Stimulated activated naive CD8-positive, alpha-beta T cell treated with anti-CD3 and anti-CD28 coated beads, Interleukin-15, Interleukin-2, amounts not matched to agents 100 U/mL and 50 U/mL, for 24 hours (primary cell): ENCODE results near the gene HSF2BP.
"Not testable (repeated sequence)": the region's sequence is repeated elsewhere in the genome, so short reads cannot be mapped to it uniquely, and the experiment has no call there.

ENCODE experiments used
- ATAC-seq: fragments of 150-1000 bp; cut with Tn5 transposase; one replicate; pipeline ENCODE4 v1.10.0; 2021
- DNase-seq: peaks from one replicate; pipeline ENCODE4 v3.0.0; 2021

HSF2BP gene

DNA sequence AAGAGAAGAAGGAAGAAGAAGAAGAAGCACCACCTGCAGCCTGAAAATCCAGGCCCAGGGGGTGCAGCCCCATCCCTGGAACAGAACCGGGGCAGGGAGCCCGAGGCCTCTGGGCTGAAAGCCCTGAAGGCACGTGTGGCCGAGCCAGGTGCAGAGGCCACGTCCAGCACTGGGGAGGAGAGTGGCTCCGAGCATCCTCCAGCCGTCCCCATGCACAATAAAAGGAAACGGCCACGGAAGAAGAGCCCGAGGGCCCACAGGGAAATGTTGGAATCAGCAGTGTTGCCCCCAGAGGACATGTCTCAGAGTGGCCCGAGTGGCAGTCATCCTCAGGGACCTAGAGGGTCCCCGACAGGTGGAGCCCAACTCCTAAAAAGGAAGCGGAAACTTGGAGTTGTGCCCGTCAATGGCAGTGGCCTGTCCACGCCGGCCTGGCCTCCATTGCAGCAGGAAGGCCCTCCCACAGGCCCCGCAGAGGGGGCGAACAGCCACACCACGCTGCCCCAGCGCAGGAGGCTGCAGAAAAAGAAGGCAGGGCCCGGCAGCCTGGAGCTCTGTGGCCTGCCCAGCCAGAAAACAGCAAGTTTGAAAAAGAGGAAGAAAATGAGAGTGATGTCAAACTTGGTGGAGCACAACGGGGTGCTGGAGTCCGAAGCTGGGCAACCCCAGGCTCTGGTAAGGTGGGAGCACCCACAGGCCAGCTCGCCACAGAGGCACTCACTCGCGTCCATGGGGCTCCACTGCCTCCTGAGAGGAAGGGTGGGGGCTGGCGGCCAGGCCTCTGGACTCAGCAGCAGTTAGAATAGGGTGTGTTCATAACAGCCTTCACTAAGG lies 28.5 kb upstream of the HSF2BP start:
- ATAC-seq (peak; percentile 33), DNase-seq (no peak)

DNA sequence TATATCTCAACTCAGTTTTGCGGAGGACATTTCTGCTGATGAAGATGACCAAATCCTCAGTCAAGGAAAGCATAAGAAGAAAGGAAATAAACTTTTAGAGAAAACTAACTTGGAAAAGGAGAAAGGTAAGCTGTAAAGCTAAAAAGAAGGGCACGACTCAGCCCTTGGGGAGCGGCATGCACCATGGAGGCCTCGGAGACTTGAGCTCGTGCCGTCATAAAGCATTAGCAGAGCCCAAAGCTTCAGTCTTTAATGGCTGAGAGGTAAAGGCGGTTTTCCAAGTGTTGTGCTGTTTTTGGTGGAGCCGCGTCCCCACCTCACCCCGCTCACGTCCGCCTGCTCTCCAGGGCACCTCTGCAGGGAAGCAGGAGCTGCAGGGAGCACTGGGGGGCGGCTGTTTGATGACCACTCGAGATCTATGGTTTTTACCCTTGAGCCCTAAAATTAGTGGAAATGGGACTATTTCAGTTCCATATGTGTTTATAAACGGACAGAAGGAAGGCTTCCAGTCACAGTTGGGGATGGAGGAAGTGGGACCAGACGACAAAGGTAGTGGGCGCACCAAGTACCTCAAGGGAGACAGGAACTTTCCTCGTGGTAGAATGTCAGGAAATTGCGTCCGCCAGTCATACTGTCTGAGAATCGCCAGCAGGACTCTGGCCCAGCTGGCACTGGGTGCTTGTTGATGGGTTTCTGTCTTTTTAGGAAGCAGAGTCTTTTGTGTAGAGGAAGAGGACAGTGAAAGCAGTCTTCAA lies 27.7 kb upstream of the HSF2BP start:
- no peak for ATAC-seq
- DNase-seq, result no peak

DNA sequence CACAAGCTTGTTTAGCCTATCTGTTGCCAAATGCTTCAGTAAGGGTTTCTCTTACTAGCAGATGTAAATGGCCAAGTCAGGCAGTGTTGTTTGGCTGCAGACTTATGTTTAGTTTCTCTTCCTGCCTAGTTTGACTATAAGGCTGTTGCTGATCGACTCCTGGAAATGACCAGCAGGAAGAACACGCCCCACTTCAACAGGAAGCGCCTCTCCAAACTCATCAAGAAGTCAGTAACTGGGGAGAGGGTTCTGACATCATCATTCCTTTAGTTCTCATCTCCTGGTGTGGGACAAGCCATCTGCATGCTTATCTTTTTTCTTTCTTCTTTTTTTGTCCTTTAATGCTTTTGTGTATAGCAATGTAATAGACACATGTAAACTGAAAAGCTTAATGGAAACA lies 25.1 kb upstream of the HSF2BP start:
- ATAC-seq (no peak), DNase-seq (no peak)

DNA sequence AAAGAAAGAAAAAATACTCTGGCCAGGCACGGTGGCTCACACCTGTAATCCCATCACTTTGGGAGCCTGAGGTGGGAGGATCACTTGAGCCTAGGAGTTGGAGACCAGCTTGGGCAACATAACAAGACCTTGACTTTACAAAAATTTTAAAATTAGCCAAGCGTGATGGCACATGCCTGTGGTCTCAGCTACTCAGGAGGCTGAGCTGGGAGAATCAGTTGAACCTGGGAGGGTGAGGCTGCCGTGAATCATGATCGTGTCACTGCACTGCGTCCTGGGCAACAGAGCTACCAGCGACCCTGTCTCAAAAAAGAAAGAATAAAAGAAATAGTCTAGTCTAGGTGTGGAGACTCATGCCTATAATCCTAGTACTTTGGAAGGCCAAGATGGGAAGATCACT lies 22.4 kb upstream of the HSF2BP start:
- ATAC-seq (no peak), DNase-seq (no peak)

DNA sequence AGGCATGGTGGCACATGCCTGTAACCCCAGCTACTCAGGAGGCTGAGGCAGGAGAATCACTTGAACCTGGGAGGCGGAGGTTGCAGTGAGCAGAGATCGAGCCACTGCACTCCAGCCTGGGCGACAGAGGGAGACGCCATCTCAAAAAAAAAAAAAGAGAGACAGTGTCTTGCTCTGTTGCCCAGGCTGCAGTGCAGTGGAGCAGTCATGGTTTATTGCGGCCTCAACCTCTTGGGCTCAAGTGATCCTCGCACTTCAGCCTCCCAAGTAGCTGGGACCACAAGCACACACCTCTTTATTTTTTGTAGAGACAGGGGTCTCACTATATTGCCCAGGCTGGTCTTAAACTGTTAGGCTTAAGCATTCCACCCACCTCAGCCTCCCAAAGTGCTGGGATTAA lies 21.1 kb upstream of the HSF2BP start:
- DNase-seq, ATAC-seq: not testable (repeated sequence)

DNA sequence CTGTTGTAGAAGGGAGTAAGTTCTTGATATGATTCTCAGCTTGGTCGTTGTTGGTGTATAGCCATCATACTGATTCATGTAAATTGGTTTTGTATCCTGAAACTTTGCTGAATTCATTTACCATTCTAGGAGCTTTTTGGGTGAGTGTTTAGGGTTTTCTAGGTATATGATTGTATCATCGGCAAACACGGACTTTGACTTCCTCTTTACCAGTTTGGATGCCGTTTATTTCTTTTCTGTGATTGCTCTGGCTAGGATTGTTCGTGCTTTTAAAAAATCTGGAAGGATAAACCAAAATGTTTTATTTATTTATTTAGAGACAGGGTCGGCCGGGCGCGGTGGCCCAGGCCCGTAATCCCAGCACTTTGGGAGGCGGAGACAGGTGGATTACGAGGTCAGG lies 20.7 kb upstream of the HSF2BP start:
- ATAC-seq, result no peak

DNA sequence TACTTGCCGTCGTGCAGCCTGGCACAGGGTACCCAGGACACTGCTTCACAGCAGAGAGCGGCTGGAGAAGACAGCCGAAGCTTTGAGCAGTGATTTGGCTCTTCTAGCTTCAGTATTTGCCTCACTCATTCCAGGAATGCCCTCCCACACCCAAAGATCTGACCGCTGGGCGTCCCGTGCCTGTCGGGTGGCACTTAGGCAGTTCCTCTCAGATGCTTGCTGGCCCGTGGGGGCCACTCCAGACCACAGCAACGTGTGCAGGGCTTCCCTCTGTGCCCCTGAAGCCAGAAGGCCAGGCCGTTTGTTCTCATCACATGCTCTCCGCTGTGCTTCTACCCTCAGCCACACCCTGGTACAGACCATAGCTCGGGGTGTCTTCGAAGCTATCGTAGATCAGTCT lies 17.1 kb upstream of the HSF2BP start:
- no peak for DNase-seq
- ATAC-seq, result no peak

More for the DNA sequence above, 20.7 kb upstream of the HSF2BP start:
- DNase-seq, result no peak

DNA sequence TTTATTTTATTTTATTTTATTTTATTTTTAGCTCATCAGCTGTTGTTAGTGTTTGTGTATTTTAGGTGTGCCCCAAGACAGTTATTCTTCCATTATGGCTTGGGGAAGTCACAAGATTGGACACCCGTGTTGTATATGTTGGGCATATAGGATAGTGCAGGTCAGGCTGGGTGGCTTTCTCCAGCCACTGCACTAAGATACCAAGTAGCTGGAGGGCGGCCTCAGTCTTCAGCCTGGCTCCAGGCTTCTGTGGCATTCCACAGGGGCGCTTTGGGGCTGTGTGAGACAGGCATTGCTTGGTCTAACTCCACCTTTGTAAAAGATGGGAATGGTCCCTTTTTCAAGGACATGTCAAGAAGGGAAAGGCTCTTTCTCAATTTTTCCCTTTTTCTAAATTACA lies 16.6 kb upstream of the HSF2BP start:
- DNase-seq (no peak), ATAC-seq (no peak)

DNA sequence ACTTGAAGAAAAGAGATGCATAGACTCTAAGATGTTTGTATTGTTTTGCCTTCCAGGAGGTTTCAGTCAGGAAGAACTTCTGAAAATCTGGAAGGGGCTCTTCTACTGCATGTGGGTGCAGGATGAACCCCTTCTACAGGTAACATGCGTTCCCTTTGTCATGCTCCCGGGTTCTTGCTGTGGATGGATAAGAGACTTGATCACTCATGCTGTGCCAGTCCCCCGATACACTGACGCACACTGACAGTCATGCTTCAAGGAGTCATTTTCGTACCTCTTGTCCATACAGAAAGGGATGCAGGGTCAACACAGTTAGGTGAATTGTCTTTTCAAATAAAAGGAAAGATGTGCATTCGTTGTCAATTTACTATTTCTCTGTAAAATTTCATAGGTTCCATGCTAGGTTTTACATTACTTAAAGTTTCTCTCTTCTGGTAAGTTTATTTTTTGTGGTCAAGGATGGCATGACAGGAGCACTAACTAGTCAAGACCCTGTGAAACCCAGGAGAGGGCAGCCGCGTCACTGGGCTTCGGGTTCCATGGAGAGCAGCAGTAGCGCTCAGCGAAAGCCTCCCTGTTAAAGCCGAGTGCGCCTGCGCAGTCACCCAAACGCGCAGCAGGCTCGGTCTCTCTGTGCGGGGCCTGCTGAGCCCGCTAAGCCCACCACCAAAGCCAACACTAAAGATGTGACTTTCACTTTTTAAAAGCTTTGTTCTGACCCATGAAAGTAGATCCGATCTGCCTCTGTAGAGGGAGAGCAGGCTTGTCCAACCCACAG lies 10.7 kb upstream of the HSF2BP start:
- no peak for DNase-seq
- no peak for ATAC-seq

DNA sequence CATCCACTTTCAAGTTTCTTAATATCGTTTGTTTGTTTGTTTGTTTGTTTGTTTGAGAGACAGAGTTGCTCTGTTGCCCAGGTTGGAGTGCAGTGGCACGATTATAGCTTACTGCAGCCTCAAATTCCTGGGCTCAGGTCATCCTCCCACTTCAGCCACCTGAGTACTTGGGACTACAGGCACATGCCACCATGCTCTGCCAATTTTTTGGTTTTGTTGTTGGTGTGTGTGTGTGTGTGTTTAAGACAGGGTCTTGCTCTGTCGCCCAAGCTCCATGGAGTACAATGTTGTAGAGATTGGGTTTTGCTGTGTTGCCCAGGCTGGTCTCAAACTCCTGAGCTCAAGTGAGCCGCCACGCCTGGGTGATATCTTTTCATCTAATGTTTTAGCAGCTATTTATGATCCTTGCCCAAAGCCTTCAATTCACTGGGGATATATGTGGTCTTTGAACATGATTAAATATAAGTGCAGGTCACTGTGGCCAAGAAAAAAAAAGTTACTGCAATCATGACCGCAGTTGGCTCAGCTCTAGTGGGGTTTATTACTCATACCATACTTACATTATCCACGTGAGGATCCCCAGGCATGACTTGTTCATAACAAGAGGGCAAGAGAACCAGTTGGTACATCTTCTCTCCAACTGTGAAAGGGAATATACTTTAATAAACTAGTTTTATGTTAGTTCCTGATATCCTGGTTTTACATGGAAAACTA lies 8.1 kb upstream of the HSF2BP start:
- ATAC-seq, result peak; percentile 75
- DNase-seq, result no peak

DNA sequence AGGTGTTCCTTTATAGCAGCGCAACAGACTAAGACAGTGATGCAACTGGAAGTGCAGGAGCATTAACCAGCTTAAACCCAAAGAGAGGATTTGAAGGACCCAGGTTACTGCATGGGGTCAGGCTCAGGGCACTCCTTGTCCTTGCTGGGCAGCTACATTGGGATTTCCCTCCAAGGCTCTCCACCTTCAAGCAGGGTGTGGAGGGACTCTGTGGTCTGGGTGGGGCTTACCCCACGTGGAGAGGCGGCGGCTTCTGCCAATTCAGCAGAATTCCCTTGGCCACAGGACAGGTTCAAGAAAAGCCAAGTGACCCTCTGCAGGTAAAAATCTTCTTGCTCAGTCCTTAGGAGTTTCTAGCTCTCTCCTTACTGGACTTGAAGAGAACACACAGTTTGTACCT lies 6.6 kb upstream of the HSF2BP start:
- no peak for ATAC-seq
- DNase-seq, result no peak

DNA sequence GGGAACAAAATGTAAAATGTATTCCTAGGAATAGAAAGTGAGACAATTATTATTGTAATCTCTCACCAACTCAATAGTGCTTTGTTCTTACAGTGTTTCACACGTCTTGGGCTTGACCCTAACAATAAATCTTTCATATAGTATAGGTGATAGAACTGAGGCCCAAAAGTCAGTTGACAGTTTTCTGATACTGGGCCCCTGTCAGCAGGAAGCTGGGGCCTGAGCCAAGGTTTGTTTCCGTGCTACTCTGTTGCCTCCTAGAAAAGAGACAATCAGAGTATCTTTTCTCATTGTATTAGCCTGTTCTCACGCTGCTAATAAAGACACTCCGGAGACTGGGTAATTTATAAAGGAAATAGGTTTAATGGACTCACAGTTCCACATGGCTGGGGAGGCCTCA lies 5.1 kb upstream of the HSF2BP start:
- no peak for ATAC-seq
- DNase-seq, result no peak

DNA sequence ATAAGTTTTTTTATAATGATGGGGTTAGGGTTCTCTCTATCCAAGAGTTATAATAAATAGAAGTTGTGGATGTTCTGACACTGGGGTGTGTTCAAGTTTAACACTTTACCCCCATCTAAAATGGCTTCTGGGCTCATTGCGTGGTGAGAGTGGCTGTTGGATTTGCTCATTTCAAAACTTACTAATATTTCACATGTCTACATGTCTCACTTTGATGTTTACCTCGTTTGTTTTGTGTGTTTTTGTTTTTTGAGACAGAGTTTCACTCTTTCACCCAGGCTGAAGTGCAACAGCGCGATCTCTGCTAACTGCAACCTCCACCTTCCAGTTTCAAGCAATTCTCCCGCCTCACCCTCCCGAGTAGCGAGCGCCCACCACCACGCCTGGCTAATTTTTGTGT lies 3.7 kb upstream of the HSF2BP start:
- DNase-seq, result no peak
- ATAC-seq, result no peak

DNA sequence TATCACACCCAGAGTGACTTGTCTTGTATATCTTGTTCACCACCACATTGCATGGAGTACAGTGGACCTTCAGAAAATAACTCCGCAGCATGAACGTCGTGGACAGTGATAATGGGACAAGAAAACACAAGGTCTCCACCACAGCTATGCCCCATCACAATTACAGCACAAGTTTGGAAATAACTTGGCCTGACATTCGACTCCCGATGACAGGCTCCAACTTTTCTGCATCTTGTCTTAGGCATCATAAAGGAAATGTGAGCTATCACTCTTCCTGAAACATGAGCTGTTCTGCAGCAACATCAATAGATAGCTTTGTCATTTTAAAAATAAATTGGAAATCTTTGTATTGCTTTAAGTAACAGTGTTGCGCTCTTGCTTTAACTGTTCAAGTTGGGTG lies 3.0 kb upstream of the HSF2BP start:
- no peak for DNase-seq
- no peak for ATAC-seq

DNA sequence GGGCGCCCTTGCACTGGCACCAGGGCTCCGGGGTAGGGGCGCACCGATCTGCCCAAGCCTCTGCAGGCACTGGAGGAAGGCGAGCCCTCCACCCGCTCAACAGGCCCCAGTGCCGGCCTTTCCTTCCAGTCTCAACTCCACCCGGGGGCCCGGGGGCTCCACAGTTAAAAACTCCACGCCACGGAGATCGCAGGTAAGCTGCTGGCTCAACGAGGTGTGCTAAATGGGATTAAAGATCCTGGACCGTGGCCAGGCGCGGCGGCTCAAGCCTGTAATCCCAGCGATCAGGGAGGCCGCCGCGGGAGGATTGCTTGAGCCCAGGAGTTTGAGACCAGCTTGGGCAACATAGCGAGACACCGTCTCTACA lies 536 bp downstream of the HSF2BP start:
- DNase-seq (no peak), ATAC-seq (no peak)

DNA sequence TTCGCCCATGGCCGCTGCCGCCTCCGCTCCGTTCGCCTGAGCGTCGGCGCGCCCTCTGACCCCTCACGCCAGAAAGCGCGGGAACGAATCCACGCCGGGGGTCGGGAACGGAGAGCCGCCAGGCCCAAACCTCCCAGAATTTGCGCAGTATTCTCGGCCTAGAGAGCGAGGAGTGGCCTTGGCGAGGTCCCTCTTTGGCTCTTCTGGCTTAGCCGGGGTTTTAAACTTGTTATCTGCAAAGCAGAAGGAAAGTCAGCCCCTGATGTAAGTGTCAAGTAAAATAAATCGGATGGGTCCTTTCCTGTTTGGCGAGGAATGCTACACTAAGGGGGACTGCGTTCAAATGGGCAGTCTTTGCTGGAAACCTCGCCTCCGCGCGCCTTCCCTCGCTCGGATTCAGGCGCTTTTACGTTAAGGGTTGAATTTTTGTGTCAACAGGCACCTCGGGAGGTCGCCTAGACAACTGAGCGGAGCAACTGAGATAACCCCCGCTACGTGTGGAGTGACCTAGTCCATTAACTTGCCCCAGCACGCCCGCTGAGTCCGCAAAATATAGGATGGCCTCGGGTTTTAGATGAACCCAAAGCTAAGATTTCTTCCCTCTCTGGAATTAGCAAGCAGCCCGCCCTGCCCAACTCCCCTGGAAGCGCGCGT lies 1.1 kb downstream of the HSF2BP start:
- no peak for DNase-seq

DNA sequence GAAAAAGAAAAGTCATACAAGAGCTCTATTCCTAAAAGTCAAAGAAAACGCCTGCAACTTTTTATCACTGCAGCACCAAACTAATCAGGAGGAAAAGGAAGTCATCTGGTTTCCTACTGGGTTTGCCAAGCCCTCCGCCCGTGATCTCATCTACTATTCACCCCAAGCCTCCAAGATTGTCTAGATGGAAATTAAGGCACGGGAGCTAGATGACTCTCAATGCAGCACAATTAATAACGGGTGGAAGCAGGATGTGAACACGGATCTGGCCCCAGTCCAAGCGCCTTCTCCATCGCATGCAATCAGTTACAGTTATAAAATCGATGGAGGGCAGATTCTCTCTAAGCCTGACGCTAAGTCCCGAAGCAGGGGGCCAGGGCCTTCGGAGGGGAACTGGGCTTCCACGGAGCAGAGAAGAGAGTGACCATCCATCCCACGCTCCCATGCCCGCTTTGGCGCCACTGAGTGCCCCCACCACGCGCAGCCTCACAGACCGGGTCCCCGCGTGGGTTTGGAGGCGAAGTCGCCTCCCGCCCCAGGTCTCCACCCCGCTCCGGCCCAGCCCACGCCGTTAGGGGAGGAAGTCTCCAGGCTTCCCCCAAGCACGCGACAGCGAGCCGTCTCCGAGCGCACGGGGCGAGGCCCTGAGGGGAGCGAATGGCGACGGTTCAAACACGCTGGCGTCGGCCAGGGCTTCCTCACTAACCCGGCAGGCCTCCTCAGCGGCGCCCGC lies 1.8 kb downstream of the HSF2BP start:
- ATAC-seq, result no peak
- DNase-seq, result no peak

More for the DNA sequence above, 1.1 kb downstream of the HSF2BP start:
- ATAC-seq, result no peak

DNA sequence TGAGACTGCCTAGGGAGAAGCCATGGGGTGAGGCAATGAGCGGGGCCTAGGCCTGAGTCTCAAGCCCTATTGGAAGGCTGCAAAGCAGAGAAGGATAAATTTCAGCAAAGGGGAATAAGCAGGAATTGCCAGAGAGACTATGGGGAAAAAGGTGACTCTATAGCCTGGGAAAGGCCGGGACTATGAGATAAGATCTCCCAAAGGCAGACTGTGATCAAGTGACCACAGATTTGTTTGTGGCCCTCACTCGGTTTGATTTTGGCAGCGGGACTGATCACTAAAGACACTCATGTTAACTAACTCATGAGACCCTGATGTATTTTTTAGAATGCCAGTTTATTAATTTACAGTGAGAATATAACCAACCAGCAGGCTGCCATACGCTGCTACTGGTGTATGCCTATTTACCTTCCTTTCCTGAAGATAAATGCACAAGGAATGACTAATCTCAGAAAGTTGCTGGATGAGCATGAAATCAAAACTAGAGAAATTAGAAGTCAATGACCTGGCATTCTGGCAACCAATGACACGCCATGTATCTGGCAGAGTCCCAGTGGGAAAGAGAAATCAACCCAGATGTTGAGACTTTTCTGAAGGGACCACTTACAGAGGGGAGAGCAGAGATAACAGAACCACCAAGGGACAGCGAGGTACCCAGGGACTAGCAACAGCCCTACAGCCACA lies 4.3 kb downstream of the HSF2BP start:
- DNase-seq (no peak), ATAC-seq (no peak)

DNA sequence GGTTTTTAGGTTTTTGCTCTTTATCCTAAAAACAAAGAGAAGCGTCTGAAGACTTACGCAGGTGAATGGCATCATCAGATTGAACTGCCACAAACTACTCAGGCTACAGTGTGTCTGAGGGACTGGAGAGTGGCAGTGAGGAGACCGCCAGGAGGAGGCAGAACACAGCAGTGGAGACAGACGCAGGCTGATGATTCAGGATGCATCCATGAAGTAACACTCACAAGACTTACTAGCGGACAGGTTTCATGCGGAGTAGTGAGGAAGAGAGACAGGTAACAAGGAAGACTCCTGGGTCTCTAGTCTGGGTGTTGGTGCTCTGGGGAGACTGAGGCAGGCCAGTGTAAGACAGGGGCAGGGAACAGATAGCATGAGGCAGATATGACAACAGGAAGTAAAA lies 5.7 kb downstream of the HSF2BP start:
- DNase-seq (no peak), ATAC-seq (no peak)

DNA sequence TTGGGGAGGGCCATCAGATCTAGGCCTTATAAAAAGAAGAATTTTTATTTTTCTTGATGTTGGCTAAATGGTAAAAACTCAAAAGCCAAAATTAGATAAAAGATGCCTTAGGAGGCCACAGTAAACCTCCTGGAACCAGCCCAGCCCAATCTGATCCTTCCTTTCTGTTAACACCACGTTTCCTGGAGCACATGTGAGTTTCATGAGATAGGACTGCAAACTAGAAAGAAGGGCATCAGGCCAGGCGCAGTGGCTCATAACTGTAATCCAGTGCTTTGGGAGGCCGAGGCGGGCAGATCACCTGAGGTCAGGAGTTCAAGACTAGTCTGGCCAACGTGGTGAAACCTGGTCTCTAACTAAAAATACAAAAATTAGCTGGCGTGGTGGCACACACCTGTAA lies 6.7 kb downstream of the HSF2BP start:
- ATAC-seq (no peak), DNase-seq (no peak)
